ENCODE data around the gene CD81.

CD81 gene

DNA sequence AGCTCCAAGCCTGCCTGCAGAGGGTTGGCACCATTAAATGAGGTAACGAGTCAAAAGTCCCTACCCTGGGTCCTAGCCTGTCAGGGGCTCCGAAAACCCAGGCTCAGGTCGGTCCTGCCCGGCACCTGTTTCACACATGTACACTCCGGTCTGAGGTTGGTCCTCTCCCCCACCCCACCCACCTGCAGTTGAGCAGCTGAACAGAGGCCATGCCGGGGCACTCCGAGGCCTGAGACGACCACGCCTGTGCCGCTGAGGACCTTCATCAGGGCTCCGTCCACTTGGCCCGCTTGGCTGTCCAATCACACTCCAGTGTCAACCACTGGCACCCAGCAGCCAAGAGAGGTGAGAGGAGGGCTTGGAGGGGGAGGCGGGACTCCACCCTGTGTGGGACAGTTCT lies 25.0 kb downstream of the CD81 start:
- Histone ChIP-seq H3K79me2 (ENCODE audit: insufficient read depth, low read length) (peaks cover 27% of the 10 kb centered on the region), H2AFZ (ENCODE audit: low read length) (no peak overlapping the region), H3K9me3 (ENCODE audit: insufficient read depth, low read depth, low read length) (no peaks in the 10 kb centered on the region), H3K9ac (ENCODE audit: low read depth, low read length, poor library complexity, severe bottlenecking) (peak overlapping the region; percentile 96), H4K20me1 (ENCODE audit: insufficient read depth, low read length, poor library complexity, severe bottlenecking) (peaks cover 6% of the 10 kb centered on the region), H3K4me3 (ENCODE audit: low read length, poor library complexity, severe bottlenecking) (peak overlapping the region; percentile 95), H3K9me2 (replicated peaks; ENCODE audit: low read depth, low read length) (no peaks in the 10 kb centered on the region), H3F3A (ENCODE audit: low read depth) (no peaks in the 10 kb centered on the region), H3K4me2 (ENCODE audit: low read depth, low read length, poor library complexity, severe bottlenecking) (peak overlapping the region; percentile 97), H3K36me3 (ENCODE audit: insufficient read depth, low read length) (peaks cover 10% of the 10 kb centered on the region; the same call in 1 of the 2 replicates), H3K27me3 (ENCODE audit: insufficient read depth, low read length, poor library complexity, severe bottlenecking) (no peaks in the 10 kb centered on the region), H3K4me1 (ENCODE audit: insufficient read depth, low read length, poor library complexity, severe bottlenecking) (peaks cover 17% of the 10 kb centered on the region)
- TF ChIP-seq, protein P1, sequence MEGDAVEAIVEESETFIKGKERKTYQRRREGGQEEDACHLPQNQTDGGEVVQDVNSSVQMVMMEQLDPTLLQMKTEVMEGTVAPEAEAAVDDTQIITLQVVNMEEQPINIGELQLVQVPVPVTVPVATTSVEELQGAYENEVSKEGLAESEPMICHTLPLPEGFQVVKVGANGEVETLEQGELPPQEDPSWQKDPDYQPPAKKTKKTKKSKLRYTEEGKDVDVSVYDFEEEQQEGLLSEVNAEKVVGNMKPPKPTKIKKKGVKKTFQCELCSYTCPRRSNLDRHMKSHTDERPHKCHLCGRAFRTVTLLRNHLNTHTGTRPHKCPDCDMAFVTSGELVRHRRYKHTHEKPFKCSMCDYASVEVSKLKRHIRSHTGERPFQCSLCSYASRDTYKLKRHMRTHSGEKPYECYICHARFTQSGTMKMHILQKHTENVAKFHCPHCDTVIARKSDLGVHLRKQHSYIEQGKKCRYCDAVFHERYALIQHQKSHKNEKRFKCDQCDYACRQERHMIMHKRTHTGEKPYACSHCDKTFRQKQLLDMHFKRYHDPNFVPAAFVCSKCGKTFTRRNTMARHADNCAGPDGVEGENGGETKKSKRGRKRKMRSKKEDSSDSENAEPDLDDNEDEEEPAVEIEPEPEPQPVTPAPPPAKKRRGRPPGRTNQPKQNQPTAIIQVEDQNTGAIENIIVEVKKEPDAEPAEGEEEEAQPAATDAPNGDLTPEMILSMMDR (conservative IDR thresholded peaks at IDR 0.05; ENCODE audit: low read length) = no peak
- no peak for TF ChIP-seq EZH2phosphoT487 (IDR thresholded peaks at IDR 0.05; ENCODE audit: borderline replicate concordance)

DNA sequence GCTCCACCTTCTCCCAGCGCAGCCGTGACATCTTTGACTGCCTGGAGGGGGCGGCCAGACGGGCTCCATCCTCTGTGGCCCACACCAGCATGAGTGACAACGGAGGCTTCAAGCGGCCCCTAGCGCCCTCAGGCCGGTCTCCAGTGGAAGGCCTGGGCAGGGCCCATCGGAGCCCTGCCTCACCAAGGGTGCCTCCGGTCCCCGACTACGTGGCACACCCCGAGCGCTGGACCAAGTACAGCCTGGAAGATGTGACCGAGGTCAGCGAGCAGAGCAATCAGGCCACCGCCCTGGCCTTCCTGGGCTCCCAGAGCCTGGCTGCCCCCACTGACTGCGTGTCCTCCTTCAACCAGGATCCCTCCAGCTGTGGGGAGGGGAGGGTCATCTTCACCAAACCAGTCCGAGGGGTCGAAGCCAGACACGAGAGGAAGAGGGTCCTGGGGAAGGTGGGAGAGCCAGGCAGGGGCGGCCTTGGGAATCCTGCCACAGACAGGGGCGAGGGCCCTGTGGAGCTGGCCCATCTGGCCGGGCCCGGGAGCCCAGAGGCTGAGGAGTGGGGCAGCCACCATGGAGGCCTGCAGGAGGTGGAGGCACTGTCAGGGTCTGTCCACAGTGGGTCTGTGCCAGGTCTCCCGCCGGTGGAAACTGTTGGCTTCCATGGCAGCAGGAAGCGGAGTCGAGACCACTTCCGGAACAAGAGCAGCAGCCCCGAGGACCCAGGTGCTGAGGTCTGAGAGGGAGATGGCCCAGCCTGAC lies 26.0 kb downstream of the CD81 start:
- peaks cover 17% of the 10 kb centered on the region for H3K4me1 ChIP-seq (ENCODE audit: insufficient read depth, low read length, poor library complexity, severe bottlenecking)

DNA sequence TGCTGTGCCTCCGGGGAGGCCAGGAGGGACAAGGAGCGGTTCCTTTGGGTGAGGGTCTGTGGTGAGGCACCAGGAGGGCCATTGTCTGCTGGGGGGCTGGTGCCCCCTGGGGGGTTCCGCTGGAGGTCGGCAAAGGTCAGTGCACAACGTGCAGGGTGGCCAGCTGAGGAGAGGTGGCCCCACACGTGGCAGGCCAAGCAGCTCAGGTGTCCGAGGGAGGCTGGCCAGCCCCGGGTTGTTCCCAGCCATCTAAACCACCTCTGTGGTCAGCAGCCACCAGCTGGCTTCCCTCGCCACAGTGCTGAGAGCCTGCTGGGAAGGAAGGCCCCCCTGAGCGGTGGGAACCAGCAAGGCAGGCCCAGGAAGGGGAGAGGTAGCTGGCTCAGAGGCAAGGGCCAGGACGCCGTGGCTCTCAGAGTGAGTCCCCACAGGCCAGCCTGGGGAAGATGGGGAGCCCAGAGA lies 27.7 kb downstream of the CD81 start:
- H3K4me1 ChIP-seq (ENCODE audit: insufficient read depth, low read length, poor library complexity, severe bottlenecking) = peaks cover 8% of the 10 kb centered on the region
- no peak overlapping the region for H3K9ac ChIP-seq (ENCODE audit: low read depth, low read length, poor library complexity, severe bottlenecking)
- H3K27me3 ChIP-seq (ENCODE audit: insufficient read depth, low read length, poor library complexity, severe bottlenecking) = no peaks in the 10 kb centered on the region
- H3K4me3 ChIP-seq (ENCODE audit: low read length, poor library complexity, severe bottlenecking) = no peak overlapping the region
- no peak overlapping the region for H3K4me2 ChIP-seq (ENCODE audit: low read depth, low read length, poor library complexity, severe bottlenecking)
- H3F3A ChIP-seq (ENCODE audit: low read depth) = no peaks in the 10 kb centered on the region
- no peaks in the 10 kb centered on the region for H3K9me3 ChIP-seq (ENCODE audit: insufficient read depth, low read depth, low read length)
- H3K9me2 ChIP-seq (replicated peaks; ENCODE audit: low read depth, low read length) = no peaks in the 10 kb centered on the region
- peaks cover 8% of the 10 kb centered on the region; the same call in 1 of the 2 replicates for H3K36me3 ChIP-seq (ENCODE audit: insufficient read depth, low read length)
- peaks cover 6% of the 10 kb centered on the region for H4K20me1 ChIP-seq (ENCODE audit: insufficient read depth, low read length, poor library complexity, severe bottlenecking)
- no peak overlapping the region for H2AFZ ChIP-seq (ENCODE audit: low read length)
- peaks cover 27% of the 10 kb centered on the region for H3K79me2 ChIP-seq (ENCODE audit: insufficient read depth, low read length)
- TF ChIP-seq EZH2phosphoT487 (IDR thresholded peaks at IDR 0.05; ENCODE audit: borderline replicate concordance) = no peak
- TF ChIP-seq, protein P1 (conservative IDR thresholded peaks at IDR 0.05; ENCODE audit: low read length) = no peak

More for the DNA sequence above, 26.0 kb downstream of the CD81 start:
- Histone ChIP-seq H3K9me3 (ENCODE audit: insufficient read depth, low read depth, low read length) (no peaks in the 10 kb centered on the region), H3K79me2 (ENCODE audit: insufficient read depth, low read length) (peaks cover 27% of the 10 kb centered on the region), H3F3A (ENCODE audit: low read depth) (no peaks in the 10 kb centered on the region), H3K27me3 (ENCODE audit: insufficient read depth, low read length, poor library complexity, severe bottlenecking) (no peaks in the 10 kb centered on the region), H3K4me2 (ENCODE audit: low read depth, low read length, poor library complexity, severe bottlenecking) (no peak overlapping the region), H3K36me3 (ENCODE audit: insufficient read depth, low read length) (peaks cover 8% of the 10 kb centered on the region; the same call in 1 of the 2 replicates), H4K20me1 (ENCODE audit: insufficient read depth, low read length, poor library complexity, severe bottlenecking) (peaks cover 6% of the 10 kb centered on the region), H2AFZ (ENCODE audit: low read length) (no peak overlapping the region), H3K9ac (ENCODE audit: low read depth, low read length, poor library complexity, severe bottlenecking) (no peak overlapping the region), H3K4me3 (ENCODE audit: low read length, poor library complexity, severe bottlenecking) (no peak overlapping the region), H3K9me2 (replicated peaks; ENCODE audit: low read depth, low read length) (no peaks in the 10 kb centered on the region)
- TF ChIP-seq EZH2phosphoT487 (IDR thresholded peaks at IDR 0.05; ENCODE audit: borderline replicate concordance) = no peak
- TF ChIP-seq, protein P1 (conservative IDR thresholded peaks at IDR 0.05; ENCODE audit: low read length) = no peak

All from Loucy (cell line).